DMS153 treated with DMSO at 0.1 percent for 48 hours (cell line): Measurements from ENCODE around the gene CFAP52.
A peak's percentile ranks its signal among the peaks of the same experiment; 100 is the strongest.
"Not testable (repeated sequence)": the region's sequence is repeated elsewhere in the genome, so short reads cannot be mapped to it uniquely, and the experiment has no call there.

ENCODE experiments used
- DNase-seq: peaks from one replicate; lab custom pipeline; 2025; ENCODE audit not compliant: unreplicated experiment; lab: John Stamatoyannopoulos, UW

The CFAP52 gene

GRCh38 chr17:9568957-9569588 lies 7.4 kb upstream of the CFAP52 start:
- DNase-seq = no peak

GRCh38 chr17:9571201-9571600 lies 5.2 kb upstream of the CFAP52 start:
- DNase-seq = no peak

- peak; percentile 34 for DNase-seq
These were observed 901 bp upstream of the CFAP52 start, which contains the start of gene STX8 for GRCh38 chr17:9575381-9576101. STX8 (minus strand) TSS chr17:9575820; CDS start chr17:9575808, 12 bp downstream.

- DNase-seq = no peak
These were observed 899 bp downstream of the CFAP52 start for GRCh38 chr17:9577373-9577709.

DNA sequence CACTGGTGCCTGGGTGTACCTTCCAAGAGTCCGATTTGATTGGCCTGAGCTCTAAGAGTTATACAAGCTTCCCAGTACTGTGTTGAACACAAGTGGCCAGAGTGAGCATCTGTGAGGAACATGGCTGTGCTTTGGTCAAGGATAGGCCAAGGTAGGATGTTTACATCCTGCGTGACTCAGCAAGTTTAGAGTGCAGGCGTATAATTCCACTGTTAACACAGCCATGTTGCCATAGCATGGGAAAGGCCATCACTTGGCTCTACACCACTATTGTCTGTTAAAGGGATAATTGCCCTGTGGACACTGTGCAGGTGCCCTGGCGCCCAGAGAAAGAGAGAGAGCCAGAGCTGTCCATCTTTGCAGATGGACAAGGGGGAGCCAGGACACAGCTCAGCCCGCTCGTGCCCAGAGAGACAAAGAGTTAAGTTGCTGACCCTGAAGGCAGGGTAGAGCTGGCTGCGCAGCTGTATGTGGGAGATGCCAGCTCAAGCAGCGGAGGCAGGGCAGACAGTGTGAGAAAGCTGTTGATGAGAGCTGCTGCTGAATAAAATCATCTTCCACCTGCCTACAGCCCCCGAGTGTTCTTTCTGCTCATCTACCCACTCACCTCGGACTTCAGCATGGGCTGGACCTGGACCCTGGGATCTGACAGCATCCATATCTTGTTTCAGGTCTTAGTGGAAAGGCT lies 11.7 kb downstream of the CFAP52 start:
- DNase-seq = no peak

DNA sequence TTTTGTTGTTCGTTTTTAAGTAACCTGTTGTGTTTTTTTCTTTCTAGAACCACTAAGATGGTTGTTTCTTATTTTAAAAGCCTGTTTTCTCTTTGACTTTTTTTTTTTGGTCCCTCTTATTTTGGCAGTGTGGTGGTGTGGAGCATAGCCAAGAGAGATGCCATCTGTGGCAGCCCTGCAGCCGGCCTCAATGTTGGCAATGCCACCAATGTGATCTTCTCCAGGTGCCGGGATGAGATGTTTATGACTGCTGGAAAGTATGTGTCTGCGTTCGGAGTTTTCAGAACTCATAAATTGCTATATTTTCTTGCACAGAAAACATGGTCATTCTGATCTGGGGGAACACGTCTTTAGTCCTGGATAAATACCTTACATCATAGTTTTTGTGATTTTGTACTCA lies 17.6 kb downstream of the CFAP52 start:
- no peak for DNase-seq

- not testable (repeated sequence) for DNase-seq
These were observed 21.2 kb downstream of the CFAP52 start for GRCh38 chr17:9597638-9598037.

DNA sequence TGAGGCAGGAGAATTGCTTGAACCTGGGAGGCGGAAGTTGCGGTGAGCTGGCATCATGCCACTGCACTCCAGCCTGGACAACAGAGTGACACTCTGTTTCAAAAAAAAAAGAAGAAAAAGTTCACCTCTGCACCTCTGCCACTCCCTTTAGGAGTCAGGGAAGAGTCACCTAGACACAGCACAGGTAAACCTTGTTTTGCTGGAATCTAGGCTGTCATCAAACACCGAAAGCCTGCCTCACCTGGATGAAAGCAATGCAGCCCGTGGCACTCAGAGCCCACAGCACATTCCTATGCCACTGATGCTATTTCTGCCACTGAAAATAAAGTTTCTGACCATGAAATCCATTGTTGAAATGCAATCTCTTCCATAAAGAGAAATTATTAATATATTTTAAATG lies 22.2 kb downstream of the CFAP52 start:
- DNase-seq = no peak

DNA sequence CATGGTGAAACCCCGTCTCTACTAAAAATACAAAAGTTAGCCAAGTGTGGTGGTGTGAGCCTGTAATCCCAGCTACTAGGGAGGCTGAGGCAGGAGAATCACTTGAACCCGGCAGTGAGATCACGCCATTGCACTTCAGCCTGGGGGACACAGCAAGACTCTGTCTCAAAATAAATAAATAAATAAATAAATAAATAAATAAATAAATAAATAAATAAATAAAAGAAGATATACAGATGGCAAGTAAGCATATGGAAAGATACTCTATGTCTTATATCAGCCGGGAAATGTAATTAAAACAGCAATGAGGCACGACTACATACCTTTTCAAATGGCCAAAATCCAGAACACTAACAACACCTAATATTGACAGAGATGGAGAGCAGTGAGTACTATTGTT lies 28.1 kb downstream of the CFAP52 start:
- not testable (repeated sequence) for DNase-seq

DNA sequence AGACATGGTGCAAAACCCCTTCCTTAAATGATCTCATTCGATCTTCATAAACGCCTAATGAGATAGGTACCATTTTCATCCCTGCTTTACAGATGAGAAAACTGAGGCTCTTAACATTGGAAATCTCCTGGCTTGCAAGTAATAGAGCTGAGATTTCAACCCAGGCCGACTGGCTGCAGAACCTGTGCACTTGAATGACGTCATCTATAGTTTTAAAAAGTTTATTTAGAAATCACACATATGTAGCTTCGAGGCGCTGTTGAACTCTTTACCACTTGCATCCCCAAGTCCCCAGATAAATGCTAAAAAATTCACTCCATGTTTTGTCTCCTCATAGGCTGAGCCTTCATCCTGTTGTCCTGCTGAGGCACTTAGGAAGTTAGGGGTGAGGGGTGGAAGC lies 30.0 kb downstream of the CFAP52 start:
- DNase-seq = no peak

DNA sequence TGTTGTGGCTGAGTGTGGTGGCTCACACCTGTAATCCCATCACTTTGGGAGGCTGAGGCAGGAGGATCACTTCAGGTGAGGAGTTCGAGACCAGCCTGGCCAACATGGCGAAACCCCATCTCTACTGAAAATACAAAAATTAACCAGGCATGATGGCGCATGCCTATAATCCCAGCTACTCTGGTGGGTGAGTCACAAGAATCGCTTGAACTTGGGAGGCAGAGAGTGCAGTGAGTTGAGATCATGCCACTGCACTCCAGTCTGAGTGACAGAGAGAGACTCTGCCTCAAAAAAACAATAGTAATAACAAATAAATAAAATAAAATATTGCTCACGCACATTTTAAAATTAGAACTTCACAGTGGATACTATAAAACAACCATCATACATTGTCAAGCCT lies 30.6 kb downstream of the CFAP52 start:
- DNase-seq = not testable (repeated sequence)

GRCh38 chr17:9611557-9611956 lies 35.1 kb downstream of the CFAP52 start:
- no peak for DNase-seq

GRCh38 chr17:9612006-9612405 lies 35.6 kb downstream of the CFAP52 start:
- no peak for DNase-seq

GRCh38 chr17:9615486-9615885 lies 39.0 kb downstream of the CFAP52 start:
- no peak for DNase-seq

GRCh38 chr17:9622961-9623360 lies 46.5 kb downstream of the CFAP52 start:
- no peak for DNase-seq

DNA sequence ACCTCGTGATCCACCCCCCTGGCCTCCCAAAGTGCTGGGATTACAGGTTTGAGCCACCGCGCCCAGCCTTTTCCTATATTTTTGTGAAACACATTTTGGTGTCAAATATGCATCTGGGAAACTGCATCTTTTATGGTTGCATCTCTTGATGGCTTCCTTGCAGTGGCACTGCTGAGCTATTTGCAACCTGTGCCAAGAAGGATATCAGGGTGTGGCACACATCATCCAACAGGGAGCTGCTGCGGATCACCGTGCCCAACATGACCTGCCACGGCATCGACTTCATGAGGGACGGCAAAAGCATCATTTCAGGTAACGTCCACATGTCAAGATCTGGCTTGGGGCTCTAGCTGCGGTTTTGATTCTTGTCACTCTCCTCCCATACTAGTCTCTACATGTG lies 52.1 kb downstream of the CFAP52 start:
- no peak for DNase-seq

DNA sequence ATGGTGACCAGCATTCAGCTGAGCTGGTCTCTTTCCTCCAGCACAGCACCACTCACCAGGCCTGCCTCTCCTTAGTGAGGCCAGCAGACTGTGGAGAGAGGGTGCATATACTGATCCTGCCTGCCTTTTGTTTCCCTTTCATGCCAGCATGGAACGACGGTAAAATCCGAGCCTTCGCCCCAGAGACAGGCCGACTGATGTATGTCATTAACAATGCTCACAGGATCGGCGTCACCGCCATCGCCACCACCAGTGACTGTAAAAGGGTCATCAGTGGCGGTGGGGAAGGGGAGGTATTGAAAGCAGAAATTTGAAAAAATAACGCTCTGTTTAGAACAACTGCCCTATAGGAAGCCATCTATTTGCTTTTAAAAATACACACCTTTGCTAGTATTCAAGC lies 56.3 kb downstream of the CFAP52 start:
- no peak for DNase-seq

DNA sequence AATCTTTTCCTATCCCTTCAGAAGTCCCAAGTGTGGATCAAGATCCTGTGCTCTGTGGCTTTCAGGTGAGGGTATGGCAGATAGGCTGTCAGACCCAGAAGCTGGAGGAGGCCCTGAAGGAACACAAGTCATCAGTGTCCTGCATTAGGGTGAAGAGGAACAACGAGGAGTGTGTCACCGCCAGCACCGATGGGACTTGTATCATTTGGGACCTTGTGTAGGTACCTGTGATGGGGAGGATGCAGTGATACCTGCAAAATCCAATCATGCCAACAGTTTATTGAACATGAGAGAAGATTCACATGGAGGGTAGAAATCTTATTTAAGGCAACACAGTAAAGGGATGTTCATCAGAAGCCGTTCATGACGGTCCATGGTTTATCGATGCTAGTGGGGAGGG lies 58.9 kb downstream of the CFAP52 start:
- DNase-seq = no peak

- no peak for DNase-seq
These were observed 60.1 kb downstream of the CFAP52 start for GRCh38 chr17:9636501-9636900.

GRCh38 chr17:9640388-9640787 lies 63.9 kb downstream of the CFAP52 start:
- not testable (repeated sequence) for DNase-seq

- DNase-seq = no peak
These were observed 67.2 kb downstream of the CFAP52 start for GRCh38 chr17:9643611-9644010.
